HEK293 (cell line): ENCODE data around the gene PNCK.

Source experiments
- CTCF ChIP-seq: fragments of 450-650 bp; formaldehyde crosslinking; IDR thresholded peaks from 2 replicates; pipeline ENCODE4 v1.5.1; 2016; ENCODE audit warnings: missing biosample characterization, missing genetic modification characterization
- EGR2 ChIP-seq: fragments of 450-650 bp; formaldehyde crosslinking; IDR thresholded peaks from 2 replicates; pipeline ENCODE4 v1.5.1; 2016; ENCODE audit warnings: low read depth, missing biosample characterization, missing genetic modification characterization
- INSM2 ChIP-seq: fragments of 450-650 bp; formaldehyde crosslinking; IDR thresholded peaks from 2 replicates; pipeline ENCODE4 v1.5.1; 2016; ENCODE audit warnings: missing biosample characterization, missing genetic modification characterization
- MEIS1 ChIP-seq: sonication (generic); formaldehyde crosslinking; IDR thresholded peaks from 2 replicates; pipeline ENCODE4 v1.8.1; 2022; ENCODE audit warnings: missing genetic modification reagents, mild to moderate bottlenecking, borderline replicate concordance
- PRDM6 ChIP-seq: fragments of 450-650 bp; formaldehyde crosslinking; IDR thresholded peaks from 2 replicates; pipeline ENCODE4 v1.5.1; 2017; ENCODE audit warnings: missing biosample characterization, missing genetic modification characterization
- SCRT2 ChIP-seq: fragments of 450-650 bp; formaldehyde crosslinking; IDR thresholded peaks from 2 replicates; pipeline ENCODE4 v1.5.1; 2016; ENCODE audit warnings: missing biosample characterization, missing genetic modification characterization
- ZBTB26 ChIP-seq: fragments of 450-650 bp; formaldehyde crosslinking; optimal IDR thresholded peaks from 2 replicates; pipeline ENCODE3; 2016; ENCODE audit warnings: missing biosample characterization, mild to moderate bottlenecking, missing genetic modification characterization
- ZBTB48 ChIP-seq: fragments of 450-650 bp; formaldehyde crosslinking; IDR thresholded peaks from 2 replicates; pipeline ENCODE4 v1.5.1; 2016; ENCODE audit warnings: missing biosample characterization, missing genetic modification characterization
- ZBTB49 ChIP-seq: fragments of 450-650 bp; formaldehyde crosslinking; IDR thresholded peaks from 2 replicates; pipeline ENCODE4 v1.5.1; 2016; ENCODE audit warnings: missing biosample characterization, missing genetic modification characterization, low read depth
- ZIC2 ChIP-seq: fragments of 450-650 bp; formaldehyde crosslinking; IDR thresholded peaks from 2 replicates; pipeline ENCODE4 v1.5.1; 2016; ENCODE audit warnings: missing biosample characterization, missing genetic modification characterization
- ZNF184 ChIP-seq: fragments of 450-650 bp; IDR thresholded peaks from 2 replicates; pipeline ENCODE4 v1.5.1; 2018; ENCODE audit warnings: missing biosample characterization, mild to moderate bottlenecking, missing genetic modification characterization
- ZNF214 ChIP-seq: fragments of 450-650 bp; formaldehyde crosslinking; IDR thresholded peaks from 2 replicates; pipeline ENCODE4 v1.5.1; 2017; ENCODE audit warnings: missing biosample characterization, mild to moderate bottlenecking, missing genetic modification characterization, borderline replicate concordance
- ZNF394 ChIP-seq: fragments of 450-650 bp; formaldehyde crosslinking; IDR thresholded peaks from 2 replicates; pipeline ENCODE4 v1.5.1; 2016; ENCODE audit warnings: missing biosample characterization, missing genetic modification characterization, mild to moderate bottlenecking, moderate library complexity, borderline replicate concordance
- ZNF398 ChIP-seq: fragments of 450-650 bp; formaldehyde crosslinking; IDR thresholded peaks from 2 replicates; pipeline ENCODE4 v1.5.1; 2017; ENCODE audit warnings: missing biosample characterization, missing genetic modification characterization
- ZNF473 ChIP-seq: fragments of 450-650 bp; formaldehyde crosslinking; IDR thresholded peaks from 2 replicates; pipeline ENCODE4 v1.5.1; 2017; ENCODE audit warnings: missing biosample characterization, missing genetic modification characterization
- ZNF488 ChIP-seq: fragments of 450-650 bp; formaldehyde crosslinking; IDR thresholded peaks from 2 replicates; pipeline ENCODE4 v1.5.1; 2016; ENCODE audit warnings: missing biosample characterization, missing genetic modification characterization
- ZNF514 ChIP-seq: fragments of 450-650 bp; formaldehyde crosslinking; IDR thresholded peaks from 2 replicates; pipeline ENCODE4 v1.5.1; 2016; ENCODE audit warnings: missing biosample characterization, missing genetic modification characterization
- ZNF518A ChIP-seq: fragments of 450-650 bp; formaldehyde crosslinking; conservative IDR thresholded peaks from 2 replicates; pipeline ENCODE4 v1.5.1; 2016; ENCODE audit warnings: low read depth, missing biosample characterization, missing genetic modification characterization
- ZNF580 ChIP-seq: fragments of 450-650 bp; formaldehyde crosslinking; IDR thresholded peaks from 2 replicates; pipeline ENCODE4 v1.5.1; 2016; ENCODE audit warnings: missing biosample characterization, missing genetic modification characterization
- ZSCAN23 ChIP-seq: fragments of 450-650 bp; formaldehyde crosslinking; IDR thresholded peaks from 2 replicates; pipeline ENCODE4 v1.5.1; 2016; ENCODE audit warnings: missing biosample characterization, missing genetic modification characterization

The PNCK gene

GRCh38 chrX:153689654-153690465 lies 16.2 kb upstream of the PNCK start (continued):
- no peak for TF ChIP-seq ZNF518A
- no peak for TF ChIP-seq ZSCAN23 (tag by site-specific recombination)
- TF ChIP-seq ZNF488 (tag by site-specific recombination): no peak
- no peak for TF ChIP-seq ZNF473 (tag by site-specific recombination)
- no peak for TF ChIP-seq ZNF398 (tag by site-specific recombination)
- TF ChIP-seq SCRT2: 0 out of 2 replicates have a peak, but pooled peaks have one; percentile 23
- TF ChIP-seq ZNF394: no peak
- peak; percentile 12 for TF ChIP-seq ZBTB26 (tag by site-specific recombination)
- TF ChIP-seq EGR2 (tag by site-specific recombination): 0 out of 2 replicates have a peak, but pooled peaks have one; percentile 17
- peak; percentile 39; the same call in 1 of the 2 replicates for TF ChIP-seq ZBTB48 (tag by site-specific recombination)
- TF ChIP-seq PRDM6 (tag by site-specific recombination): no peak
- no peak for TF ChIP-seq ZIC2 (tag by site-specific recombination)
- no peak for TF ChIP-seq ZNF580
- TF ChIP-seq ZNF514 (tag by site-specific recombination): no peak
- TF ChIP-seq ZBTB49 (tag by site-specific recombination): no peak
- TF ChIP-seq ZNF214 (tag by site-specific recombination): no peak
- TF ChIP-seq MEIS1 (CRISPR knock-in tag): no peak
- TF ChIP-seq CTCF: peak; percentile 71
- TF ChIP-seq INSM2 (tag by site-specific recombination): no peak
- no peak for TF ChIP-seq ZNF184 (tag by site-specific recombination)
